HG02571 (cell line): ENCODE data around the gene DNASE1L3.
"Not testable (repeated sequence)": the region's sequence is repeated elsewhere in the genome, so short reads cannot be mapped to it uniquely, and the experiment has no call there.

Experiments
- ATAC-seq: cut with Tn5 transposase; IDR thresholded peaks from one replicate; pipeline ENCODE4 v1.9.1; 2021; ENCODE audit warnings: mild to moderate bottlenecking, moderate library complexity; ENCODE audit not compliant: unreplicated experiment

Gene DNASE1L3

GRCh38 chr3:58210761-58211460 lies at the start of gene DNASE1L3:
DNASE1L3 (minus strand) TSS chr3:58210972; CDS start chr3:58210906, 66 bp downstream.
- no peak for ATAC-seq

GRCh38 chr3:58260261-58260731 lies 49.5 kb upstream of the DNASE1L3 start:
- ATAC-seq: no peak

GRCh38 chr3:58258392-58259055 lies 47.8 kb upstream of the DNASE1L3 start:
- no peak for ATAC-seq

GRCh38 chr3:58256511-58256910 lies 45.7 kb upstream of the DNASE1L3 start:
- no peak for ATAC-seq

- ATAC-seq: no peak
Observed at GRCh38 chr3:58256061-58256460, 45.3 kb upstream of the DNASE1L3 start.

GRCh38 chr3:58254144-58254543 lies 43.4 kb upstream of the DNASE1L3 start:
- no peak for ATAC-seq

GRCh38 chr3:58251631-58252035 lies 40.9 kb upstream of the DNASE1L3 start:
- ATAC-seq: no peak

- ATAC-seq: no peak
Observed at GRCh38 chr3:58250093-58250707, 39.4 kb upstream of the DNASE1L3 start.

- no peak for ATAC-seq
Observed at GRCh38 chr3:58249358-58250092, 38.8 kb upstream of the DNASE1L3 start.

- ATAC-seq: no peak
Observed at GRCh38 chr3:58246148-58247047, 35.6 kb upstream of the DNASE1L3 start.

GRCh38 chr3:58243976-58244585 lies 33.3 kb upstream of the DNASE1L3 start:
- no peak for ATAC-seq

- not testable (repeated sequence) for ATAC-seq
Observed at GRCh38 chr3:58242860-58243259, 32.1 kb upstream of the DNASE1L3 start.

- no peak for ATAC-seq
Observed at GRCh38 chr3:58242340-58242739, 31.6 kb upstream of the DNASE1L3 start.

GRCh38 chr3:58241306-58242044 lies 30.7 kb upstream of the DNASE1L3 start:
- ATAC-seq: no peak

- ATAC-seq: no peak
Observed at GRCh38 chr3:58238830-58239229, 28.1 kb upstream of the DNASE1L3 start.

- peak; percentile 30 for ATAC-seq
Observed at GRCh38 chr3:58237941-58238681, 27.3 kb upstream of the DNASE1L3 start.

GRCh38 chr3:58237238-58237940 lies 26.6 kb upstream of the DNASE1L3 start, which contains the start of gene ABHD6:
ABHD6 (plus strand) TSS chr3:58237792; CDS start chr3:58256587, 18,795 bp downstream.
- peak; percentile 76 for ATAC-seq
